HG03521 (cell line): ENCODE data around the gene POC1A.
"Not testable (repeated sequence)": the region's sequence is repeated elsewhere in the genome, so short reads cannot be mapped to it uniquely, and the experiment has no call there.

Experiments used
- ATAC-seq: cut with Tn5 transposase; IDR thresholded peaks from one replicate; pipeline ENCODE4 v1.9.1; 2021; ENCODE audit warnings: mild to moderate bottlenecking, moderate library complexity; ENCODE audit not compliant: unreplicated experiment

POC1A gene

GRCh38 chr3:52036222-52036694, 118.0 kb downstream of the POC1A start:
- ATAC-seq = no peak

- ATAC-seq = no peak
These were observed 119.6 kb downstream of the POC1A start for GRCh38 chr3:52034651-52035050.

- no peak for ATAC-seq
These were observed 120.0 kb downstream of the POC1A start for GRCh38 chr3:52034212-52034611.

- ATAC-seq = not testable (repeated sequence)
These were observed 120.5 kb downstream of the POC1A start for GRCh38 chr3:52033748-52034147.

GRCh38 chr3:52032702-52033408, 121.4 kb downstream of the POC1A start:
- ATAC-seq = no peak

GRCh38 chr3:52031896-52032295, 122.3 kb downstream of the POC1A start:
- no peak for ATAC-seq

GRCh38 chr3:52030714-52031310, 123.4 kb downstream of the POC1A start:
- no peak for ATAC-seq

GRCh38 chr3:52029535-52029934, 124.7 kb downstream of the POC1A start:
- no peak for ATAC-seq

GRCh38 chr3:52029053-52029452, 125.2 kb downstream of the POC1A start:
- no peak for ATAC-seq

- ATAC-seq = no peak
These were observed 125.7 kb downstream of the POC1A start for GRCh38 chr3:52028572-52028971.

- ATAC-seq = no peak
These were observed 128.2 kb downstream of the POC1A start for GRCh38 chr3:52026041-52026440.

GRCh38 chr3:52025453-52025852, 128.8 kb downstream of the POC1A start:
- no peak for ATAC-seq
